Measurements from ENCODE around the gene SERPINA1. TPM values are rescaled to one million over a fixed set of nuclear protein-coding genes. Genes with fewer than 3 reads are reported as not detected.

SERPINA1 gene
- total and polyA plus RNA-seq, 2 of the 13 experiments (the other 11 are each of a cell fraction or from before 2014, with no cell fraction given) = 3,266 to 11,015 TPM

DNA sequence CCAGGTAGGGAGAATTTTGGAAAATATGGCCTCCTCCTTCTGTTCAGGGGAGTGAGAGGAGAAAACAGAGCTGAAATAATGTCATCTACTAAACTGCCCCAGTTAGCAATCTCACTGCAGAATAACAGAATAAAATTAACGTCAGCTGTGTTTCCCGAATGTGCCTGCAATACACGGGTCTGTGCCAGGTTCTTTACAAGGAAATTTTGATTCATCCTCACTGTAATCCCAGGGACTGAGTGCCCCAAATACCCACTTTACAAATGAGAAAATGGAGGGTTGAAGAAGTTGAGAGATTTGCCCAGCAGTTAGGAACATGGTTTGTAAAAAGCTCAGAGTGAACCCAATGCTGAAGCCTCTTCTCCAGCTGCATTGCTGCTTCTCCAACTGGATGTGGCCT lies 44.0 kb downstream of the SERPINA1 start:
- no peaks in the 10 kb centered on the region for H3K9me3 ChIP-seq (ENCODE audit: low read length)
- ATAC-seq (no peak), DNase-seq (ENCODE audit: low spot score) (no peak), FAIRE-seq (no peak)
- CTCF ChIA-PET (ENCODE audit: low intra/inter-chr PET ratio, low total read pairs) = no interaction called here
- intact Hi-C loops (cut with micrococcal nuclease; ENCODE audit: unreplicated experiment) (no loop called here), in situ Hi-C loops (cut with HindIII; ENCODE audit: extremely low pct_ligation_motif_present, low pct_unique_long_range_greater_than_20kb) (no loop called here)
- no peak overlapping the region for H3K4me3 ChIP-seq (replicated peaks in 1 of 3; ENCODE audit: insufficient read depth in 1 of 3, low read depth in 2 of 3, low read length in 3 of 3)
- POLR2A ChIA-PET = interaction anchor here (1.0 to 2.0 kb wide), 3 partner anchors 21 to 52 kb away, joined by 3 to 7 read pairs (median 6); partner anchors contain the start of genes SERPINA10 and SERPINA6
- no peaks in the 10 kb centered on the region for H3K36me3 ChIP-seq (replicated peaks in 1 of 2; ENCODE audit: control insufficient read depth in 1 of 2, insufficient read depth in 2 of 2, low read length in 2 of 2)
- H3K4me2 ChIP-seq (ENCODE audit: low read depth, low read length) = no peak overlapping the region
- TF ChIP-seq ZNF674 (CRISPR knock-in tag; IDR thresholded peaks at IDR 0.05; ENCODE audit: low read depth) = no peak
- TF ChIP-seq ZNF782 (CRISPR knock-in tag; IDR thresholded peaks at IDR 0.05; ENCODE audit: borderline replicate concordance) = no peak
- TF ChIP-seq ELF1 (CRISPR knock-in tag; IDR thresholded peaks at IDR 0.05) = no peak
- TF ChIP-seq NRL (CRISPR knock-in tag; IDR thresholded peaks at IDR 0.05; ENCODE audit: borderline replicate concordance) = no peak
- no peak for TF ChIP-seq ZNF572 (CRISPR knock-in tag; IDR thresholded peaks at IDR 0.05)
- TF ChIP-seq ETV5 (CRISPR knock-in tag; IDR thresholded peaks at IDR 0.05; ENCODE audit: borderline replicate concordance) = no peak
- no peak for TF ChIP-seq ZNF709 (CRISPR knock-in tag; IDR thresholded peaks at IDR 0.05)
- no peak for TF ChIP-seq RFX1 (IDR thresholded peaks at IDR 0.05)
- no peak for TF ChIP-seq ZNF83 (CRISPR knock-in tag; IDR thresholded peaks at IDR 0.05; ENCODE audit: borderline replicate concordance)
- TF ChIP-seq ONECUT2 (CRISPR knock-in tag; IDR thresholded peaks at IDR 0.05) = no peak
- TF ChIP-seq, protein P1, sequence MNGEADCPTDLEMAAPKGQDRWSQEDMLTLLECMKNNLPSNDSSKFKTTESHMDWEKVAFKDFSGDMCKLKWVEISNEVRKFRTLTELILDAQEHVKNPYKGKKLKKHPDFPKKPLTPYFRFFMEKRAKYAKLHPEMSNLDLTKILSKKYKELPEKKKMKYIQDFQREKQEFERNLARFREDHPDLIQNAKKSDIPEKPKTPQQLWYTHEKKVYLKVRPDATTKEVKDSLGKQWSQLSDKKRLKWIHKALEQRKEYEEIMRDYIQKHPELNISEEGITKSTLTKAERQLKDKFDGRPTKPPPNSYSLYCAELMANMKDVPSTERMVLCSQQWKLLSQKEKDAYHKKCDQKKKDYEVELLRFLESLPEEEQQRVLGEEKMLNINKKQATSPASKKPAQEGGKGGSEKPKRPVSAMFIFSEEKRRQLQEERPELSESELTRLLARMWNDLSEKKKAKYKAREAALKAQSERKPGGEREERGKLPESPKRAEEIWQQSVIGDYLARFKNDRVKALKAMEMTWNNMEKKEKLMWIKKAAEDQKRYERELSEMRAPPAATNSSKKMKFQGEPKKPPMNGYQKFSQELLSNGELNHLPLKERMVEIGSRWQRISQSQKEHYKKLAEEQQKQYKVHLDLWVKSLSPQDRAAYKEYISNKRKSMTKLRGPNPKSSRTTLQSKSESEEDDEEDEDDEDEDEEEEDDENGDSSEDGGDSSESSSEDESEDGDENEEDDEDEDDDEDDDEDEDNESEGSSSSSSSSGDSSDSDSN (CRISPR knock-in tag; IDR thresholded peaks at IDR 0.05) = no peak
- no peak for TF ChIP-seq ZNF598 (CRISPR knock-in tag; IDR thresholded peaks at IDR 0.05; ENCODE audit: borderline replicate concordance)
- no peak for TF ChIP-seq MAZ (IDR thresholded peaks at IDR 0.05; ENCODE audit: borderline replicate concordance, low read depth, low read length)
- TF ChIP-seq MAZ (CRISPR knock-in tag; IDR thresholded peaks at IDR 0.05; ENCODE audit: low read depth) = no peak
- TF ChIP-seq SMC3 (IDR thresholded peaks at IDR 0.05; ENCODE audit: low read length) = no peak
- TF ChIP-seq ZNF678 (CRISPR knock-in tag; IDR thresholded peaks at IDR 0.05) = no peak
- TF ChIP-seq, protein P2, sequence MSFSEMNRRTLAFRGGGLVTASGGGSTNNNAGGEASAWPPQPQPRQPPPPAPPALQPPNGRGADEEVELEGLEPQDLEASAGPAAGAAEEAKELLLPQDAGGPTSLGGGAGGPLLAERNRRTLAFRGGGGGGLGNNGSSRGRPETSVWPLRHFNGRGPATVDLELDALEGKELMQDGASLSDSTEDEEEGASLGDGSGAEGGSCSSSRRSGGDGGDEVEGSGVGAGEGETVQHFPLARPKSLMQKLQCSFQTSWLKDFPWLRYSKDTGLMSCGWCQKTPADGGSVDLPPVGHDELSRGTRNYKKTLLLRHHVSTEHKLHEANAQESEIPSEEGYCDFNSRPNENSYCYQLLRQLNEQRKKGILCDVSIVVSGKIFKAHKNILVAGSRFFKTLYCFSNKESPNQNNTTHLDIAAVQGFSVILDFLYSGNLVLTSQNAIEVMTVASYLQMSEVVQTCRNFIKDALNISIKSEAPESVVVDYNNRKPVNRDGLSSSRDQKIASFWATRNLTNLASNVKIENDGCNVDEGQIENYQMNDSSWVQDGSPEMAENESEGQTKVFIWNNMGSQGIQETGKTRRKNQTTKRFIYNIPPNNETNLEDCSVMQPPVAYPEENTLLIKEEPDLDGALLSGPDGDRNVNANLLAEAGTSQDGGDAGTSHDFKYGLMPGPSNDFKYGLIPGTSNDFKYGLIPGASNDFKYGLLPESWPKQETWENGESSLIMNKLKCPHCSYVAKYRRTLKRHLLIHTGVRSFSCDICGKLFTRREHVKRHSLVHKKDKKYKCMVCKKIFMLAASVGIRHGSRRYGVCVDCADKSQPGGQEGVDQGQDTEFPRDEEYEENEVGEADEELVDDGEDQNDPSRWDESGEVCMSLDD (CRISPR knock-in tag; IDR thresholded peaks at IDR 0.05; ENCODE audit: borderline replicate concordance) = no peak
- TF ChIP-seq RFXANK (CRISPR knock-in tag; IDR thresholded peaks at IDR 0.05) = no peak
- TF ChIP-seq HES4 (CRISPR knock-in tag; IDR thresholded peaks at IDR 0.05; ENCODE audit: borderline replicate concordance) = no peak
- TF ChIP-seq ZSCAN30 (CRISPR knock-in tag; IDR thresholded peaks at IDR 0.05) = no peak
- TF ChIP-seq, protein P3, sequence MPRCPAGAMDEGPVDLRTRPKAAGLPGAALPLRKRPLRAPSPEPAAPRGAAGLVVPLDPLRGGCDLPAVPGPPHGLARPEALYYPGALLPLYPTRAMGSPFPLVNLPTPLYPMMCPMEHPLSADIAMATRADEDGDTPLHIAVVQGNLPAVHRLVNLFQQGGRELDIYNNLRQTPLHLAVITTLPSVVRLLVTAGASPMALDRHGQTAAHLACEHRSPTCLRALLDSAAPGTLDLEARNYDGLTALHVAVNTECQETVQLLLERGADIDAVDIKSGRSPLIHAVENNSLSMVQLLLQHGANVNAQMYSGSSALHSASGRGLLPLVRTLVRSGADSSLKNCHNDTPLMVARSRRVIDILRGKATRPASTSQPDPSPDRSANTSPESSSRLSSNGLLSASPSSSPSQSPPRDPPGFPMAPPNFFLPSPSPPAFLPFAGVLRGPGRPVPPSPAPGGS (CRISPR knock-in tag; IDR thresholded peaks at IDR 0.05) = no peak
- no peaks in the 10 kb centered on the region for H4K20me1 ChIP-seq (ENCODE audit: insufficient read depth, low read length)
- no peak overlapping the region for H2AFZ ChIP-seq (ENCODE audit: low read length)
- BruUV-seq (replicated peaks) = no TSS peak
- 98% methylated on average over 3 of the region's 3 CpGs for WGBS (ENCODE audit: low lambda C conversion rate)
- no peak overlapping the region for H3K27ac ChIP-seq (ENCODE audit: extremely low read length, insufficient read depth, low read length)
- H3K27me3 ChIP-seq (ENCODE audit: control insufficient read depth in 1 of 2, insufficient read depth in 2 of 2, low read length in 2 of 2) = no peaks in the 10 kb centered on the region; a peak in 1 of 5 replicates
- H3K79me2 ChIP-seq (ENCODE audit: insufficient read depth, low read length) = no peaks in the 10 kb centered on the region
- H3K9ac ChIP-seq (ENCODE audit: insufficient read depth, low read depth, low read length) = no peak overlapping the region
- peaks cover 94% of the 10 kb centered on the region for H3K4me1 ChIP-seq (ENCODE audit: insufficient read depth, low read length)
